Gastroesophageal sphincter (tissue), 3 donors: ENCODE results near the gene DPP6.
"Not testable (repeated sequence)": the region's sequence is repeated elsewhere in the genome, so short reads cannot be mapped to it uniquely, and the experiment has no call there.

Experiments
- CTCF ChIP-seq, 4 experiments: fragments of 200-600 bp in 2 of 4; fragments of 450-650 bp in 2 of 4; sonication (generic) in 1 of 4; IDR thresholded peaks; one replicate each; pipeline ENCODE4 v1.5.1; 2017 to 2019; ENCODE audit warnings: antibody characterized with exemption in 4 of 4, mild to moderate bottlenecking in 2 of 4, moderate library complexity in 2 of 4
- EP300 ChIP-seq: sonication (generic); formaldehyde crosslinking; IDR thresholded peaks from one replicate; pipeline ENCODE4 v1.6.1; 2017; ENCODE audit warnings: antibody characterized with exemption, mild to moderate bottlenecking
- POLR2A ChIP-seq, 2 donors: fragments of 450-650 bp; IDR thresholded peaks; one replicate each; pipeline ENCODE4 v1.6.1; 2017; ENCODE audit warnings: antibody characterized with exemption in 2 of 2, mild to moderate bottlenecking in 2 of 2, moderate library complexity in 1 of 2
- POLR2AphosphoS5 ChIP-seq: sonication (generic); formaldehyde crosslinking; IDR thresholded peaks from one replicate; pipeline ENCODE4 v1.6.1; 2017; ENCODE audit warnings: antibody characterized with exemption

GRCh38 chr7:154122720-154123119, 70.5 kb downstream of the DPP6 start:
- not testable (repeated sequence) for TF ChIP-seq CTCF (IDR thresholded peaks at IDR 0.05); EP300; POLR2AphosphoS5; POLR2A (IDR thresholded peaks at IDR 0.05)
